Loucy (cell line): ENCODE results near the gene HERC3.

Experiments used
- H2AFZ ChIP-seq: fragments of 200-600 bp; sonication (generic); 2 replicates; pipeline ENCODE4 v1.6.0; 2016; ENCODE audit warnings: antibody characterized with exemption, mild to moderate bottlenecking, low read length, moderate library complexity
- H3F3A ChIP-seq: fragments of 200-600 bp; 2 replicates; pipeline ENCODE4 v1.6.0; 2016; ENCODE audit warnings: antibody characterized with exemption, low read depth, mild to moderate bottlenecking
- H3K27me3 ChIP-seq: fragments of 200-600 bp; sonication (generic); 2 replicates; pipeline ENCODE4 v1.6.1; 2014; ENCODE audit warnings: low read length, mild to moderate bottlenecking; ENCODE audit not compliant: insufficient read depth, poor library complexity, severe bottlenecking
- H3K36me3 ChIP-seq: fragments of 200-600 bp; sonication (generic); 2 replicates; pipeline ENCODE4 v1.6.1; 2016; ENCODE audit warnings: low read length; ENCODE audit not compliant: insufficient read depth
- H3K4me1 ChIP-seq: fragments of 200-600 bp; sonication (generic); 2 replicates; pipeline ENCODE4 v1.5.1; 2014; ENCODE audit warnings: low read length, mild to moderate bottlenecking; ENCODE audit not compliant: insufficient read depth, poor library complexity, severe bottlenecking
- H3K4me2 ChIP-seq: fragments of 200-600 bp; sonication (generic); 2 replicates; pipeline ENCODE4 v1.6.0; 2014; ENCODE audit warnings: antibody characterized with exemption, low read length, low read depth, mild to moderate bottlenecking; ENCODE audit not compliant: poor library complexity, severe bottlenecking
- H3K4me3 ChIP-seq: fragments of 200-600 bp; sonication (generic); 2 replicates; pipeline ENCODE4 v1.5.1; 2014; ENCODE audit warnings: low read length, mild to moderate bottlenecking, mixed read lengths; ENCODE audit not compliant: poor library complexity, severe bottlenecking
- H3K79me2 ChIP-seq: fragments of 200-600 bp; sonication (generic); 2 replicates; pipeline ENCODE4 v1.6.1; 2014; ENCODE audit warnings: low read length; ENCODE audit not compliant: insufficient read depth
- H3K9ac ChIP-seq: fragments of 200-600 bp; sonication (generic); 2 replicates; pipeline ENCODE4 v1.6.0; 2014; ENCODE audit warnings: mild to moderate bottlenecking, low read depth, low read length, moderate library complexity; ENCODE audit not compliant: poor library complexity, severe bottlenecking
- H3K9me2 ChIP-seq: fragments of 200-600 bp; sonication (generic); replicated peaks from 2 replicates; pipeline ENCODE4 v1.6.1; 2016; ENCODE audit warnings: low read depth, low read length, mixed read lengths
- H3K9me3 ChIP-seq: fragments of 200-600 bp; sonication (generic); 2 replicates; pipeline ENCODE4 v1.6.1; 2014; ENCODE audit warnings: mild to moderate bottlenecking, antibody characterized with exemption, low read length, low read depth; ENCODE audit not compliant: insufficient read depth
- H4K20me1 ChIP-seq: fragments of 200-600 bp; sonication (generic); 2 replicates; pipeline ENCODE4 v1.6.0; 2014; ENCODE audit warnings: antibody characterized with exemption, low read length, mild to moderate bottlenecking; ENCODE audit not compliant: insufficient read depth, poor library complexity, severe bottlenecking
- EZH2phosphoT487 ChIP-seq: fragments of 200-600 bp; IDR thresholded peaks from 2 replicates; pipeline ENCODE4 v1.6.1; 2018; ENCODE audit warnings: antibody characterized with exemption, mild to moderate bottlenecking, moderate library complexity, borderline replicate concordance
- TF ChIP-seq, protein P1 (sequence below): fragments of 200-600 bp; sonication (generic); conservative IDR thresholded peaks from 2 replicates; pipeline ENCODE4 v1.5.1; 2014; ENCODE audit warnings: mild to moderate bottlenecking, antibody characterized with exemption, low read length

The HERC3 gene

DNA sequence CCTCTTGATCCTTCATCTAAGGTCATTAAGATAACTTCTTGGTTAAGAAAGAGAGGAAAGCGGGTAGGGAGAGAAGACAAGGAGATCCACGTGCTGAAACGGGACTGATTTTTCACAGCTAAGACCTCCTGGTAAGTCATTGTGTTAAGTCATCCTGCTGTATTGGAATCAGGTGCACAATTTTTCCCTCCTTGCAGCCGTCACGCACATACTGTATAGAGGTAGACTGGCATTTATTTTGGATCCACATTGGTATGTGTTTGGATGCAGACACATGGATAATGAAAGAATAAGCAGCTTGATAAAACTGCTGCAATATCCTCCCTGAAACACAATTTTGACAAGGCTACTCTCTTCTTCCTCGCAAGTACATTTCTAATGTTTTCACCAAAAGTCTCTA, 165.5 kb downstream of the HERC3 start:
- H3K4me2 ChIP-seq, result no peak overlapping the region
- no peaks in the 10 kb centered on the region for H3K79me2 ChIP-seq
- TF ChIP-seq, protein P1, sequence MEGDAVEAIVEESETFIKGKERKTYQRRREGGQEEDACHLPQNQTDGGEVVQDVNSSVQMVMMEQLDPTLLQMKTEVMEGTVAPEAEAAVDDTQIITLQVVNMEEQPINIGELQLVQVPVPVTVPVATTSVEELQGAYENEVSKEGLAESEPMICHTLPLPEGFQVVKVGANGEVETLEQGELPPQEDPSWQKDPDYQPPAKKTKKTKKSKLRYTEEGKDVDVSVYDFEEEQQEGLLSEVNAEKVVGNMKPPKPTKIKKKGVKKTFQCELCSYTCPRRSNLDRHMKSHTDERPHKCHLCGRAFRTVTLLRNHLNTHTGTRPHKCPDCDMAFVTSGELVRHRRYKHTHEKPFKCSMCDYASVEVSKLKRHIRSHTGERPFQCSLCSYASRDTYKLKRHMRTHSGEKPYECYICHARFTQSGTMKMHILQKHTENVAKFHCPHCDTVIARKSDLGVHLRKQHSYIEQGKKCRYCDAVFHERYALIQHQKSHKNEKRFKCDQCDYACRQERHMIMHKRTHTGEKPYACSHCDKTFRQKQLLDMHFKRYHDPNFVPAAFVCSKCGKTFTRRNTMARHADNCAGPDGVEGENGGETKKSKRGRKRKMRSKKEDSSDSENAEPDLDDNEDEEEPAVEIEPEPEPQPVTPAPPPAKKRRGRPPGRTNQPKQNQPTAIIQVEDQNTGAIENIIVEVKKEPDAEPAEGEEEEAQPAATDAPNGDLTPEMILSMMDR, result no peak
- TF ChIP-seq EZH2phosphoT487, result no peak
- H3K9me3 ChIP-seq, result no peaks in the 10 kb centered on the region
- no peaks in the 10 kb centered on the region for H3K36me3 ChIP-seq
- H3K9me2 ChIP-seq, result no peaks in the 10 kb centered on the region
- no peaks in the 10 kb centered on the region for H3F3A ChIP-seq
- H4K20me1 ChIP-seq, result no peaks in the 10 kb centered on the region
- H3K9ac ChIP-seq, result no peak overlapping the region
- H3K4me1 ChIP-seq, result peaks cover 8% of the 10 kb centered on the region
- no peaks in the 10 kb centered on the region for H3K27me3 ChIP-seq
- H3K4me3 ChIP-seq, result no peak overlapping the region
- H2AFZ ChIP-seq, result no peak overlapping the region
